T-cell (primary cell): ENCODE data around the gene TP53BP1. TPM values are rescaled to one million over a fixed set of nuclear protein-coding genes. Genes with fewer than 3 reads are reported as not detected.

Experiments
- ATAC-seq, 4 experiments: fragments of 200-7000 bp in 3 of 4; fragments of 150-1000 bp in 1 of 4; cut with Tn5 transposase; replicated peaks in 1 of 4; 1 replicate in 3 of 4; 2 replicates in 1 of 4; pipeline ENCODE4 v1.10.0; 2021; ENCODE audit warnings: moderate library complexity in 3 of 4, mild to moderate bottlenecking in 2 of 4, moderate number of reproducible peaks in 1 of 4
- CTCF ChIA-PET, 2 donors: fragments of 300-600 bp; sonication (Branson Sonifier 250); formaldehyde crosslinking; loops; one replicate each; lab custom pipeline; 2022; ENCODE audit warnings: antibody characterized with exemption in 2 of 2; lab: Charles Lee
- POLR2A ChIA-PET, 2 donors: fragments of 300-600 bp; sonication (Branson Sonifier 250); formaldehyde crosslinking; loops; one replicate each; lab custom pipeline; 2022; ENCODE audit warnings: antibody characterized with exemption in 2 of 2; lab: Charles Lee
- DNase-seq, 35 experiments: peaks; one replicate each; pipeline versions ENCODE4 v3.0.0 to v3.0.0-alpha.2; 2013 to 2023
- H3K27ac ChIP-seq: one replicate; pipeline ENCODE4 v1.5.1; 2013; ENCODE audit warnings: low read length
- H3K27me3 ChIP-seq, 2 experiments: replicated peaks in 1 of 2; 1 replicate in 1 of 2; 2 replicates in 1 of 2; pipeline versions ENCODE4 v1.6.1 to v1.7.0; 2013; ENCODE audit warnings: low read length in 1 of 2, mixed read lengths in 1 of 2; ENCODE audit not compliant: control insufficient read depth in 2 of 2, insufficient read depth in 2 of 2; ENCODE audit errors: extremely low read depth in 1 of 2
- H3K36me3 ChIP-seq, 2 donors: 1 replicate in 1 of 2; 2 replicates in 1 of 2; pipeline versions ENCODE4 v1.6.1 to v1.7.0; 2013; ENCODE audit warnings: low read length in 1 of 2; ENCODE audit not compliant: control insufficient read depth in 2 of 2, insufficient read depth in 1 of 2; ENCODE audit errors: extremely low read depth in 1 of 2
- H3K4me1 ChIP-seq, 2 experiments: 1 replicate in 1 of 2; 2 replicates in 1 of 2; pipeline versions ENCODE4 v1.6.1 to v1.7.0; 2013; ENCODE audit warnings: low read length in 2 of 2, mixed read lengths in 1 of 2; ENCODE audit not compliant: insufficient read depth in 2 of 2, control insufficient read depth in 1 of 2; ENCODE audit errors: extremely low read depth in 1 of 2
- H3K4me3 ChIP-seq, 2 donors: 1 replicate in 1 of 2; 2 replicates in 1 of 2; pipeline versions ENCODE4 v1.5.1 to v1.7.0; 2013; ENCODE audit warnings: mild to moderate bottlenecking in 2 of 2, low read length in 1 of 2, moderate library complexity in 1 of 2; ENCODE audit not compliant: control insufficient read depth in 1 of 2; ENCODE audit errors: extremely low read depth in 1 of 2
- H3K9me3 ChIP-seq: 2 replicates; pipeline ENCODE4 v1.7.0; 2013
- H3K27ac Mint-ChIP-seq, 2 donors: one replicate each; pipeline ENCODE4 v1.8.0; 2020 to 2021; ENCODE audit warnings: mild to moderate bottlenecking in 2 of 2, mixed read lengths in 2 of 2
- H3K27me3 Mint-ChIP-seq, 2 donors: one replicate each; pipeline ENCODE4 v1.8.0; 2021 to 2022; ENCODE audit warnings: mixed read lengths in 2 of 2
- H3K36me3 Mint-ChIP-seq: one replicate; pipeline ENCODE4 v1.8.0; 2021; ENCODE audit warnings: mixed read lengths
- H3K4me1 Mint-ChIP-seq, 3 donors: one replicate each; pipeline ENCODE4 v1.8.0; 2020 to 2022; ENCODE audit warnings: mixed read lengths in 3 of 3, mild to moderate bottlenecking in 1 of 3
- H3K4me3 Mint-ChIP-seq, 3 donors: one replicate each; pipeline ENCODE4 v1.8.0; 2020 to 2022; ENCODE audit warnings: mild to moderate bottlenecking in 3 of 3, mixed read lengths in 3 of 3, moderate library complexity in 3 of 3
- H3K9me3 Mint-ChIP-seq, 3 donors: one replicate each; pipeline ENCODE4 v1.8.0; 2020 to 2022; ENCODE audit warnings: mixed read lengths in 3 of 3
- WGBS: methylation state at CpG from one replicate; pipeline ENCODE4 v1.1.5; 2013; ENCODE audit warnings: missing lambda C conversion rate; ENCODE audit not compliant: insufficient coverage; 5-methylcytosine and 5-hydroxymethylcytosine counted together
- total RNA-seq, 35 experiments: library from RNA in 6 of 35; stranded (reverse) in 6 of 35; fragments of 120-200 nt in 1 of 35; gene quantifications; one replicate each; pipeline versions ENCODE4 v1.2.1 to v1.2.4 and lab custom pipeline; 2013 to 2026

The TP53BP1 gene
- total RNA-seq, 5 donors from 2014 or later (not counting 1 experiment from before 2014, with no cell fraction given) = 26.8 to 41.8 (median 35.1) TPM

DNA sequence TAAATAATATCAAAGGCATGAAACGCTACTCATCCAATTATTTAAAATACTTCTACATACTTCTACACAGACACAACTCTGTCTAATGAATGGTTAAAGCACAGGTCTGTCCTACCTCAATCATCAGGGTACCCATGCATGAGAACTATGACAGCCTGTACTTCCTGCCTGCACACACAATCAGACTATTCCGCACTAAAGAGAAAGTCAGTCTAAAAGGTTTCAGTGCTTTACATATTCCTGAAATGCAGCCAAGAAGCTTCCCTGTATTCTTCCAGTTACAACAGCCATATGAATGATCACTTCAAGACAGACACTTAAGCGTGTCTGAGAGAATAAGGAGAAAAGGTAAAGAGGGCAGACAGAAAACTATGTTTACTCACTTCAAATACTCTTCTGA, 63.3 kb downstream of the TP53BP1 start:
- no peaks in the 10 kb centered on the region for H3K9me3 Mint-ChIP-seq
- DNase-seq = no peak
- POLR2A ChIA-PET = no interaction called here
- peaks cover 48% of the 10 kb centered on the region for H3K36me3 Mint-ChIP-seq
- Histone ChIP-seq H3K27me3 (no peaks in the 10 kb centered on the region), H3K4me3 (no peak overlapping the region), H3K27ac (no peak overlapping the region), H3K36me3 (peaks cover 0 to 43% of the 10 kb centered on the region in 2 donors), H3K4me1 (no peaks in the 10 kb centered on the region), H3K9me3 (no peaks in the 10 kb centered on the region)
- no peaks in the 10 kb centered on the region for H3K4me1 Mint-ChIP-seq
- no peaks in the 10 kb centered on the region for H3K27me3 Mint-ChIP-seq
- H3K27ac Mint-ChIP-seq = peak overlapping the region in 1 of 2 donors; percentile 4
- no CpG with 5 or more reads among the region's 3 CpGs for WGBS
- CTCF ChIA-PET = no interaction called here
- no peak for ATAC-seq
- H3K4me3 Mint-ChIP-seq = no peak overlapping the region

DNA sequence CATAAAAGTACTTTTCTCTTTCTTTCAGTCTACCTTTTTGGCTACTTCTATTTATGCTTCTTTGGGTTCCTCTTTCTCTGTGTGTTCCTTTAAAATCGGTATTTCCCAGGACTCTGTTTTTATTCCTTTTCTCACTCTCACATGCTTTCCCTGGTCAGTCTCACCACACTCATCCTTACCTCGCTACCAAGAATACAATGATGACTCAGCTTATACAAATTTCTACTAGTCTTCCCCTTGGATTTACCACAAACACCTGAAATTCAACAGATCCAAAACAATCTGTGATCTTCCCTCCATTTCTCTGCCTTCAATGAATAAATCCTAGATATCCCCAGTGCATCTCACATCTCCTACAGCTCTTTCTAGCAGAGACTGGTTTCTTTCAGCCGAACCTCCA, 69.2 kb downstream of the TP53BP1 start:
- ATAC-seq (no peak), DNase-seq (no peak)
- Histone ChIP-seq H3K27ac (no peak overlapping the region), H3K4me1 (peaks cover 0 to 4% of the 10 kb centered on the region in 2 experiments), H3K36me3 (peaks cover 0 to 54% of the 10 kb centered on the region in 2 donors), H3K9me3 (no peaks in the 10 kb centered on the region), H3K27me3 (no peaks in the 10 kb centered on the region), H3K4me3 (no peak overlapping the region)
- CTCF ChIA-PET = interaction anchor here in 1 of 2 donors (0.6 kb wide), 1 partner anchor 139 kb away, joined by 3 read pairs; no protein-coding TSS in a partner anchor
- no peaks in the 10 kb centered on the region for H3K27me3 Mint-ChIP-seq
- no peaks in the 10 kb centered on the region for H3K9me3 Mint-ChIP-seq
- H3K4me1 Mint-ChIP-seq = peaks cover 4 to 15% (median 10%) of the 10 kb centered on the region in 3 donors
- WGBS = 93% methylated on average over 3 of the region's 3 CpGs
- H3K36me3 Mint-ChIP-seq = peaks cover 43% of the 10 kb centered on the region
- POLR2A ChIA-PET = no interaction called here
- no peak overlapping the region for H3K4me3 Mint-ChIP-seq
- no peak overlapping the region for H3K27ac Mint-ChIP-seq

DNA sequence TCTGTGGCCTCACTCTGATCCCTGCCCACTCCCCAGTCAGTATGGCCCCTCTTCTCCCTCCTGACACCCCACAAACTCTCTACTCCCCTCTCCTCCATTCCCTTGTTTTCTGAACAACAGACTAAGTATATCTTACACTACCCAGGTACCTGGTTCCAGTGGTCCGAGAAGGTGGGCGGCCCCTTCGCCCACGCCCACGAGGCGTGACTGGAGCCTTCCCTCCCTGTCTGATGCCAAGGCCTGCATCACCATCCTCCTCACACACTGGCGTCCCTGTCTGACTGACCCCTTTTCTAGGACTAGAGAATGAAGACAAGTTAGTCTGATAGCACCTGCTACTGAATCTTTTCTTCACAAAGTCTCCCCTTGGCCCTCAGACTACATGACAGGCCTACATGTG, 72.1 kb downstream of the TP53BP1 start:
- DNase-seq (no peak), ATAC-seq (no peak)
- Histone ChIP-seq H3K27me3 (no peaks in the 10 kb centered on the region), H3K4me1 (peaks cover 0 to 4% of the 10 kb centered on the region in 2 experiments), H3K9me3 (no peaks in the 10 kb centered on the region), H3K27ac (no peak overlapping the region), H3K4me3 (no peak overlapping the region), H3K36me3 (peaks cover 0 to 54% of the 10 kb centered on the region in 2 donors)
- ChIA-PET POLR2A (no interaction called here), CTCF (no interaction called here)
- Mint-ChIP-seq H3K4me3 (no peak overlapping the region), H3K36me3 (peaks cover 48% of the 10 kb centered on the region), H3K27ac (no peak overlapping the region), H3K27me3 (no peaks in the 10 kb centered on the region), H3K9me3 (no peaks in the 10 kb centered on the region), H3K4me1 (peaks cover 4 to 15% (median 10%) of the 10 kb centered on the region in 3 donors)
- WGBS = 67% methylated on average over 1 of the region's 7 CpGs

DNA sequence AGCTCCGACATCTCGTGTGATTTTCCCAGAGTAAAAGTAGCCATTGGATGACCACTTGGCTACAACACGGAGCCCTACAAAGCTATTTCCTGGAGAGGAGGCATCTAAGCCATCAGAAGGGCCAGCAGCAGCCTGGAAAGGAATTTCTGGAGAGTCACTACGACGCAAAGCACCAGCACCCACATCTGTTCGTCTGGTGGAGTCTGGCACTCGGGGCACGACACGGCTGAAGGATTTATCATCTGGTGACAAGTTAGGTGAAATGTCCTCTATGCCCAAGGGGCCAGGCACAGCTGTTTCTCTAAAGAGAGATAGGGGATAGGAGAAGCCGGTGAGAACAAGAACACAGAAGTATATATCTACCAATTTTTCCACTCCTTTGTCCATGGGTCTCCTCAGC, 72.5 kb downstream of the TP53BP1 start:
- peaks cover 52% of the 10 kb centered on the region for H3K36me3 Mint-ChIP-seq
- no peak overlapping the region for H3K4me3 Mint-ChIP-seq
- DNase-seq = no peak
- WGBS = 100% methylated on average over 6 of the region's 10 CpGs
- H3K27me3 Mint-ChIP-seq = no peaks in the 10 kb centered on the region
- H3K4me3 ChIP-seq = no peak overlapping the region
- no peaks in the 10 kb centered on the region for H3K9me3 ChIP-seq
- no peak for ATAC-seq
- H3K27me3 ChIP-seq = no peaks in the 10 kb centered on the region
- peaks cover 4 to 15% (median 10%) of the 10 kb centered on the region in 3 donors for H3K4me1 Mint-ChIP-seq
- no peak overlapping the region for H3K27ac Mint-ChIP-seq
- ChIA-PET CTCF (no interaction called here), POLR2A (no interaction called here)
- H3K36me3 ChIP-seq = peaks cover 2 to 59% of the 10 kb centered on the region in 2 donors
- no peak overlapping the region for H3K27ac ChIP-seq
- no peaks in the 10 kb centered on the region for H3K9me3 Mint-ChIP-seq
- H3K4me1 ChIP-seq = peaks cover 0 to 4% of the 10 kb centered on the region in 2 experiments

DNA sequence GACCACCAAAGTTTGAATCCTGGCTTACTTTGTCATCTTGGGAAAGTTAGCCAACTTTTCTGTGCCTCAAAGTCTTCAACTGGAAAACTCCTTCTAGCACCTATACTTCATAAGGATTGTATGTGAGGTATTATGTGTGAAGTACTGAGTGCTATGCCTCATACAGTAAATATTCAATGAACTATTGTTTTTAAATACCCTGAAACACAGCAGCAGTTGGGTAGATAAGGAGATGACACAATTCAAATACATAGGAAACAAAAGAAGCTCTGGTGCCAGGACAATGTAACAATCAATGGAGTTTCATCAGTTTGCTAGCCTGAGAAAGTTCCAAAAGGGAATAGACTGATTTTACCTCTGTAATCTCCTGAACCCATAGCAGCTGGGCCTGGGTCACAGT, 78.8 kb downstream of the TP53BP1 start:
- H3K4me3 Mint-ChIP-seq = no peak overlapping the region
- peaks cover 59% of the 10 kb centered on the region for H3K36me3 Mint-ChIP-seq
- CTCF ChIA-PET = no interaction called here
- Histone ChIP-seq H3K4me1 (no peaks in the 10 kb centered on the region), H3K27me3 (no peaks in the 10 kb centered on the region), H3K9me3 (no peaks in the 10 kb centered on the region), H3K36me3 (peaks cover 13 to 57% of the 10 kb centered on the region in 2 donors), H3K27ac (no peak overlapping the region), H3K4me3 (no peak overlapping the region)
- ATAC-seq (no peak), DNase-seq (no peak)
- POLR2A ChIA-PET = no interaction called here
- H3K4me1 Mint-ChIP-seq = no peaks in the 10 kb centered on the region
- H3K27me3 Mint-ChIP-seq = no peaks in the 10 kb centered on the region
- peak overlapping the region in 1 of 2 donors; percentile 39 for H3K27ac Mint-ChIP-seq
- no peaks in the 10 kb centered on the region for H3K9me3 Mint-ChIP-seq

DNA sequence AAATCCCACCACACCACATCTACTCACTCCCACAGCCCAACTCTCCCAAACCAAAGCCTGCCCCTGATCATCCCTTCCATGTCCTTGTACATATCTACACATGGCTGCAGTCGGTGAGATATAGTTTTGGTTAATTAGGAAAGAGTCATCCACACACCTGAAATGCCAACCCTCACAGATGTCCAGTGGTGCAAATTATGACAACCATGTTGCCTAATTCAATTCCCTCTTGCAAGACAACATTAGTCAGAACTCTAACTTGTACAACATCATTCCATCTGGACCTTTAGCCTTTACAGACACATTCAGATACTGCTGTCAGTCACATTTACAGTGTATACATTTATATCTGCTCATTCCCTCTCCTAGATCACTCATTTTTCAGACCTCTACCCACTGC, 80.9 kb downstream of the TP53BP1 start:
- Histone ChIP-seq H3K4me1 (no peaks in the 10 kb centered on the region), H3K27ac (no peak overlapping the region), H3K4me3 (no peak overlapping the region), H3K9me3 (no peaks in the 10 kb centered on the region), H3K27me3 (no peaks in the 10 kb centered on the region), H3K36me3 (peaks cover 19 to 71% of the 10 kb centered on the region in 2 donors)
- peaks cover 65% of the 10 kb centered on the region for H3K36me3 Mint-ChIP-seq
- DNase-seq (no peak), ATAC-seq (no peak)
- ChIA-PET POLR2A (no interaction called here), CTCF (no interaction called here)
- peak overlapping the region in 1 of 2 donors; percentile 34 for H3K27ac Mint-ChIP-seq
- H3K4me1 Mint-ChIP-seq = no peaks in the 10 kb centered on the region
- H3K4me3 Mint-ChIP-seq = no peak overlapping the region
- WGBS = no CpG with 5 or more reads among the region's 1 CpG
- H3K9me3 Mint-ChIP-seq = no peaks in the 10 kb centered on the region
- H3K27me3 Mint-ChIP-seq = no peaks in the 10 kb centered on the region
